AG04449 (cell line): ENCODE data around the gene STK17B.

ENCODE experiments used
- CTCF ChIA-PET: fragments of 350-600 bp; formaldehyde crosslinking; extraction: SDS; loops from one replicate; lab custom pipeline; 2021; ENCODE audit warnings: antibody characterized with exemption; lab: Yijun Ruan, JAX
- POLR2A ChIA-PET: fragments of 400-600, 350-600 bp; formaldehyde crosslinking; extraction: SDS; loops from one replicate; lab custom pipeline; 2020; ENCODE audit warnings: antibody characterized with exemption, inconsistent platforms; lab: Yijun Ruan, JAX
- DNase-seq: peaks from one replicate; pipeline ENCODE4 v3.0.0-alpha.2; 2010; ENCODE audit warnings: low read depth, low spot score
- H3K4me3 ChIP-seq: 2 replicates; pipeline ENCODE4 v1.5.1; 2011; ENCODE audit warnings: low read depth, mild to moderate bottlenecking, control low read depth, low read length
- CTCF ChIP-seq: IDR thresholded peaks from one replicate; pipeline ENCODE4 v1.5.1; 2011; ENCODE audit warnings: mild to moderate bottlenecking, moderate library complexity, low read length, control low read depth, inconsistent platforms; ENCODE audit not compliant: insufficient read depth; ENCODE audit errors: missing control alignments

Gene STK17B

GRCh38 chr2:196172951-196173350 lies 1.6 kb upstream of the STK17B start:
- no peak overlapping the region for H3K4me3 ChIP-seq
- POLR2A ChIA-PET = no interaction called here
- CTCF ChIA-PET = no interaction called here
- no peak for TF ChIP-seq CTCF
- DNase-seq = no peak

GRCh38 chr2:196171946-196172345 lies 568 bp upstream of the STK17B start:
- POLR2A ChIA-PET = interaction anchor here (0.8 to 1.1 kb wide), 3 partner anchors 34 to 107 kb away, joined by 3 to 7 read pairs (median 3); no protein-coding TSS in a partner anchor
- no peak for DNase-seq
- CTCF ChIA-PET = interaction anchor here (1.9 kb wide), 1 partner anchor 105 kb away, joined by 19 read pairs; no protein-coding TSS in a partner anchor

GRCh38 chr2:196170606-196171247 lies 651 bp downstream of the STK17B start:
- no peak for TF ChIP-seq CTCF

More at GRCh38 chr2:196171946-196172345, 568 bp upstream of the STK17B start:
- peak overlapping the region; percentile 56 for H3K4me3 ChIP-seq
- TF ChIP-seq CTCF = no peak

GRCh38 chr2:196170213-196170605 lies 1.2 kb downstream of the STK17B start:
- POLR2A ChIA-PET = interaction anchor here (1.6 kb wide), 1 partner anchor 90 kb away, joined by 5 read pairs; no protein-coding TSS in a partner anchor
- DNase-seq = no peak
- H3K4me3 ChIP-seq = peak overlapping the region; percentile 83
- no peak for TF ChIP-seq CTCF
- CTCF ChIA-PET = interaction anchor here (1.5 to 1.9 kb wide), 3 partner anchors 69 to 107 kb away, joined by 3 to 19 read pairs (median 3); no protein-coding TSS in a partner anchor

More at GRCh38 chr2:196170606-196171247, 651 bp downstream of the STK17B start:
- DNase-seq = no peak
- POLR2A ChIA-PET = interaction anchor here (1.0 to 1.6 kb wide), 3 partner anchors 35 to 89 kb away, joined by 3 to 7 read pairs (median 5); no protein-coding TSS in a partner anchor
- H3K4me3 ChIP-seq = peak overlapping the region; percentile 83
- CTCF ChIA-PET = interaction anchor here (0.6 to 1.9 kb wide), 5 partner anchors 32 to 546 kb away, joined by 3 to 19 read pairs (median 3); no protein-coding TSS in a partner anchor

- DNase-seq = no peak
- TF ChIP-seq CTCF = no peak
- POLR2A ChIA-PET = interaction anchor here (1.6 kb wide), 1 partner anchor 90 kb away, joined by 5 read pairs; no protein-coding TSS in a partner anchor
- CTCF ChIA-PET = interaction anchor here (0.9 to 1.7 kb wide), 4 partner anchors 69 to 109 kb away, joined by 3 to 5 read pairs (median 3); no protein-coding TSS in a partner anchor
- H3K4me3 ChIP-seq = peak overlapping the region; percentile 83
Observed at GRCh38 chr2:196169516-196169915, 1.9 kb downstream of the STK17B start.

GRCh38 chr2:196168181-196168580 lies 3.2 kb downstream of the STK17B start:
- DNase-seq = no peak
- ChIA-PET CTCF (interaction anchor here (1.0 to 3.5 kb wide), 5 partner anchors 90 to 169 kb away, joined by 3 to 18 read pairs (median 13); no protein-coding TSS in a partner anchor), POLR2A (no interaction called here)
- H3K4me3 ChIP-seq = peak overlapping the region; percentile 37
- TF ChIP-seq CTCF = no peak
